HEK293T (cell line): ENCODE data around the gene FHIT.

Source experiments
- CTCF ChIA-PET: fragments of 350-600 bp; formaldehyde crosslinking; extraction: SDS; loops from one replicate; lab custom pipeline; 2021; ENCODE audit warnings: antibody characterized with exemption, inconsistent platforms; lab: Yijun Ruan, JAX
- POLR2A ChIA-PET: fragments of 350-600 bp; formaldehyde crosslinking; extraction: SDS; loops from one replicate; lab custom pipeline; 2020; ENCODE audit warnings: antibody characterized with exemption, inconsistent platforms; lab: Yijun Ruan, JAX
- DNase-seq: peaks from one replicate; pipeline ENCODE4 v3.0.0; 2012; ENCODE audit warnings: mixed read lengths; ENCODE audit errors: extremely low spot score
- ARNT ChIP-seq: fragments of 450-650 bp; IDR thresholded peaks from 2 replicates; pipeline ENCODE4 v1.6.1; 2017; ENCODE audit warnings: mild to moderate bottlenecking
- BHLHE40 ChIP-seq: fragments of 450-650 bp; IDR thresholded peaks from 2 replicates; pipeline ENCODE4 v1.6.1; 2016; ENCODE audit warnings: mild to moderate bottlenecking, moderate library complexity, borderline replicate concordance
- CTBP1 ChIP-seq: fragments of 450-650 bp; IDR thresholded peaks from 2 replicates; pipeline ENCODE4 v1.6.1; 2016; ENCODE audit warnings: borderline replicate concordance
- ELF4 ChIP-seq: fragments of 450-650 bp; IDR thresholded peaks from 2 replicates; pipeline ENCODE4 v1.6.1; 2017; ENCODE audit warnings: antibody characterized with exemption
- FOXA1 ChIP-seq: fragments of 450-650 bp; IDR thresholded peaks from 2 replicates; pipeline ENCODE4 v1.6.1; 2016; ENCODE audit warnings: mild to moderate bottlenecking
- FOXK2 ChIP-seq: fragments of 450-650 bp; IDR thresholded peaks from 2 replicates; pipeline ENCODE4 v1.6.1; 2016; ENCODE audit warnings: mild to moderate bottlenecking
- FOXM1 ChIP-seq: fragments of 450-650 bp; IDR thresholded peaks from 2 replicates; pipeline ENCODE4 v1.6.1; 2017; ENCODE audit warnings: mild to moderate bottlenecking, borderline replicate concordance
- HDGF ChIP-seq: fragments of 450-650 bp; IDR thresholded peaks from 2 replicates; pipeline ENCODE4 v1.6.1; 2017; ENCODE audit warnings: antibody characterized with exemption, borderline replicate concordance
- L3MBTL2 ChIP-seq: fragments of 450-650 bp; conservative IDR thresholded peaks from 2 replicates; pipeline ENCODE4 v1.6.1; 2016; ENCODE audit warnings: mild to moderate bottlenecking
- LEF1 ChIP-seq: fragments of 450-650 bp; IDR thresholded peaks from 2 replicates; pipeline ENCODE4 v1.6.1; 2017; ENCODE audit warnings: mild to moderate bottlenecking, borderline replicate concordance
- NFRKB ChIP-seq: fragments of 450-650 bp; IDR thresholded peaks from 2 replicates; pipeline ENCODE4 v1.6.1; 2016; ENCODE audit warnings: mild to moderate bottlenecking, moderate library complexity
- SP1 ChIP-seq: fragments of 450-650 bp; IDR thresholded peaks from 2 replicates; pipeline ENCODE4 v1.6.1; 2017
- SUZ12 ChIP-seq: fragments of 450-650 bp; IDR thresholded peaks from 2 replicates; pipeline ENCODE4 v1.6.1; 2016; ENCODE audit warnings: mild to moderate bottlenecking
- TARDBP ChIP-seq: fragments of 450-650 bp; IDR thresholded peaks from 2 replicates; pipeline ENCODE4 v1.6.1; 2016
- ZNF384 ChIP-seq: fragments of 450-650 bp; IDR thresholded peaks from 2 replicates; pipeline ENCODE4 v1.6.1; 2016
- TF ChIP-seq, protein P1 (sequence below): fragments of 450-650 bp; IDR thresholded peaks from 2 replicates; pipeline ENCODE4 v1.6.1; 2016

FHIT gene

DNA sequence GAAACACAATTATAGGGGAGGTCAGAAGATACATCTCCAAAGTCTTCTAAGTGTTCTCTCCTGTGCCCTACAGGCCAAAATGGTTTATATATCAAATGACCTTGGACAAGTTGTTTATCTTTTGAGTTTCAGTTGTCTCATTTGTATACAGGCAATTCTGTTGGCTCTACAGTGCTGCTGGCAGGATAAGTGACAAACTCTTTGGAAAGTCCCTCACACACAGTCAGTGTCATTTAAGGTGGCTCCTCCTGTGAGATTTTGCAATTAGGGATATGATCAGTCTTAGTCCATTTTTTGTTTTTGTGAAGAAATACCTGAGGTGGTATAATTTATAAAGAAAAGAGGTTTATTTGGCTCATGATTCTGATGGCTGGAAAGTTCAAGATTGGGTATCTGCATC lies 1165.6 kb downstream of the FHIT start:
- CTCF ChIA-PET: no interaction called here
- DNase-seq: no peak
- POLR2A ChIA-PET: no interaction called here
- TF ChIP-seq, protein P1, sequence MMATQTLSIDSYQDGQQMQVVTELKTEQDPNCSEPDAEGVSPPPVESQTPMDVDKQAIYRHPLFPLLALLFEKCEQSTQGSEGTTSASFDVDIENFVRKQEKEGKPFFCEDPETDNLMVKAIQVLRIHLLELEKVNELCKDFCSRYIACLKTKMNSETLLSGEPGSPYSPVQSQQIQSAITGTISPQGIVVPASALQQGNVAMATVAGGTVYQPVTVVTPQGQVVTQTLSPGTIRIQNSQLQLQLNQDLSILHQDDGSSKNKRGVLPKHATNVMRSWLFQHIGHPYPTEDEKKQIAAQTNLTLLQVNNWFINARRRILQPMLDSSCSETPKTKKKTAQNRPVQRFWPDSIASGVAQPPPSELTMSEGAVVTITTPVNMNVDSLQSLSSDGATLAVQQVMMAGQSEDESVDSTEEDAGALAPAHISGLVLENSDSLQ: no peak
- TF ChIP-seq TARDBP: no peak
- TF ChIP-seq HDGF: no peak
- TF ChIP-seq ARNT: no peak
- TF ChIP-seq ELF4: no peak
- no peak for TF ChIP-seq ZNF384
- TF ChIP-seq FOXM1: no peak
- TF ChIP-seq SP1: no peak
- TF ChIP-seq NFRKB: no peak
- no peak for TF ChIP-seq FOXA1
- TF ChIP-seq CTBP1: no peak
- no peak for TF ChIP-seq BHLHE40
- no peak for TF ChIP-seq SUZ12

DNA sequence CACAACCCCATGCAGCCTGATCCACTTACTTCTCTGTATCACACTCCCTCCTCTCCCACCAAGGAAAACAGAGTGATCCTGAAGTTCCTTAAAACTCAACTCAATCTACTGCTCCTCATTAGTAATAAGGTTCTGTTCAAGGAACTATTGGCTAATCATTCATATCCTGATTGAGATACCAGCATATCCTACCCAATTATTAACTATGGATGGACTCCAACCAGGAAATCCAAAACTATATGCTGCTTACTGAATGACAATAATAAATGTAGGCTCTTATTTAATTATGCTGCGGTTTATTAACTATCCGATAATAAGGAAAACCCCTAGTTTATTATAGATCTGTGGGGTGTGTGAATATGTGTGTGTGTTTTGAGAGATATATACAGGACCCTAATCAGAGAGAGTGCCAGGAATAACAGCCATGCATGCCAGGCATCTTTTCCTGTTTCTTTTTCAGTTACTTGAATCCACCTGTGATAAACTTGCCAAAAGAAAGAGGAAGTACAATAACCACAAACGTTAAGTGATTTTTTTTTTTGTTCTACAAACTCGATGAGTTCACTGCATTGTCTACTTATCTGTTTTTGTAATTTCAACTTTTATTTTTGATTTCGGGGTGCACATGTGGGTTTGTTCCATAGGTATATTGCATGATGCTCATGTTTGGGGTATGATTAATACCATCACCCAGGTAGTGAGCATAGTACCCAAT lies 1169.7 kb downstream of the FHIT start:
- no peak for DNase-seq
- ChIA-PET CTCF (no interaction called here), POLR2A (no interaction called here)
- TF ChIP-seq L3MBTL2: no peak
- TF ChIP-seq ELF4: no peak
- no peak for TF ChIP-seq LEF1
- no peak for TF ChIP-seq SUZ12
- TF ChIP-seq ARNT: no peak
- TF ChIP-seq FOXK2: no peak
- TF ChIP-seq FOXA1: no peak
- TF ChIP-seq SP1: no peak
- no peak for TF ChIP-seq ZNF384
- no peak for TF ChIP-seq TARDBP
- TF ChIP-seq, protein P1: no peak
- no peak for TF ChIP-seq HDGF
- TF ChIP-seq BHLHE40: no peak
- no peak for TF ChIP-seq NFRKB
- TF ChIP-seq FOXM1: no peak
- TF ChIP-seq CTBP1: no peak

DNA sequence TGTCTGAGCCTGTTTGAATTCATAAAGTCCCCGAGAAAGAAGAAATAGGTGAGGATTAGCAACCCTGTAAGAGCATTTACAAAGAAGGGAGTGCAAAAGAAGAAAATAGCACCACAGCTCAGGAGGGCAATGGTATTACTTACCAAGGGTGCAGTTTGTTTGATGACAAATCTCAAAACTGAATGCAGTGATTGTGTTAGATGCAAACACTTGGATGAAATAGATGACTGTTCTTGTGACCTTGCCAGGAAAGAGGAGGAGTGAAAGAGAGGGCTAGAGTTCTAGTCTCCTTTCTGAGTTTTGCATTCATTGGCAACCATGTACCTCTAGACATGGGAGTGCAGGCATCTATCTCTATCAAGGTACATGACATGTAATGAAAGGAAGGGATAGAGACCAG lies 1170.6 kb downstream of the FHIT start:
- TF ChIP-seq HDGF: no peak
- DNase-seq: no peak
- CTCF ChIA-PET: no interaction called here
- POLR2A ChIA-PET: no interaction called here

DNA sequence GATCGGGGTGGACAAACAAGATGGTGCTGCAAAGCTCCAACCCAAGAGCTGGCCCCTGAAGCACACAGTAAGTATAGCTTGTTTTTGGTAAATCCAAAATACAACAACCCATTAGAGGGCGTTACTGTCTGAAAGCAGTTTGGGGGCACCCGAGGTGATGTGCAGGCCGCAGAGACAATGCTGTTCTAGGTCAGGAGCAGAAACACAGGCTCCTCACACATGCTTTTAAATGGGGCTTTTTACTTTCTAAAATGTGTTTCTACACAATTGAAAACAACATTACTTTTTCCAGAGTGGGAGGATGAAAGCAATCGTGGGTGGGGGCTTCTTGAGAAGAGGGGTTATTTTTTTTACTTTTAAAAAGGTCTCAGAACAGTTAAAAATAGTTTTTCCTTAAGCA lies 1172.2 kb downstream of the FHIT start:
- ChIA-PET CTCF (no interaction called here), POLR2A (no interaction called here)

DNA sequence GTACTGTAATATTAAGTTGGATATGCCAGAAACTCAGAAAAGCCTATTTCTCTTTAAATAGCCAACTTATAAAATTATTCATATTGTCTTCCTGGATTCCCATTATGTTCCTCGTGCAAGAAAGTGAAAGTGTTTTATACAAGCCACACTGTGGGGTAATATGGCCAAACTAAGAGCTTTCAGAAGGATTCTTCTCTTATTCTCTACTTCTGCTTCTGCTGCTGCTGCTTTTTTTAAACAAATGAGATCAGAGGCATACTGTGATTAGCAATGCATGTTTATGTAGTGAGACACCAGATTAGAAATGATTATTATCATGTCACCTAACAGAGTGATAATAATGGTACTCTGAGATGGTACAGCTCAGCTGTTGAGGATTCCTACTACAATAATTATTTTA lies 1174.9 kb downstream of the FHIT start:
- no peak for TF ChIP-seq CTBP1
- no peak for TF ChIP-seq NFRKB
- TF ChIP-seq L3MBTL2: no peak
- TF ChIP-seq FOXA1: no peak
- TF ChIP-seq ELF4: no peak
- no peak for TF ChIP-seq FOXK2
- TF ChIP-seq, protein P1: no peak
- no peak for TF ChIP-seq FOXM1
- no peak for TF ChIP-seq SUZ12
- DNase-seq: no peak
- ChIA-PET CTCF (no interaction called here), POLR2A (no interaction called here)

More for the DNA sequence above, 1172.2 kb downstream of the FHIT start:
- no peak for DNase-seq
- TF ChIP-seq FOXM1 (no peak), FOXA1 (no peak), SUZ12 (no peak), ELF4 (no peak), NFRKB (no peak), L3MBTL2 (no peak), TARDBP (no peak), FOXK2 (no peak), SP1 (no peak), ARNT (no peak), ZNF384 (no peak), CTBP1 (no peak)
- TF ChIP-seq, protein P1: no peak

DNA sequence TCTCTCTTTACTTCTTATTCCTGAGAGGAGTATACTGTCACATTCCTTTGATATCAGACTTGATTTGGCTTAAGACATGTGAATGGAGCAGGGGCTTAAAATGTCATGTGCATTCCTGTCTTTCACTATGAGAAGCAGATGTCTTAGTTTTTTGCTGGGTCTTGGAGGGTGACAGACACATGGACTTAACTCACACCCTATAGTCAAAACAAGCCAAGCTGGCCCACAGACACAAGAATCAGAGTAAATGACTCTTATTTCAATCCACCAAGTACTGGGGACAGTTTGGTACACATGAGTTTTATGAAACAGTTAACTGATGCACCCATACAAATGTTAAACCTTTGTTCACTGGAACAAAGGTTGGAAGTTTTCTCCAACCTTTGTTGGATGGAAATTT lies 1177.3 kb downstream of the FHIT start:
- ChIA-PET CTCF (no interaction called here), POLR2A (no interaction called here)
- no peak for DNase-seq
- TF ChIP-seq ZNF384: no peak
- no peak for TF ChIP-seq CTBP1
- no peak for TF ChIP-seq HDGF
- TF ChIP-seq TARDBP: no peak
- no peak for TF ChIP-seq FOXM1
- TF ChIP-seq ARNT: no peak
- TF ChIP-seq, protein P1: no peak
- no peak for TF ChIP-seq LEF1
- TF ChIP-seq ELF4: no peak
- no peak for TF ChIP-seq L3MBTL2
- TF ChIP-seq FOXK2: no peak
- TF ChIP-seq BHLHE40: no peak
- TF ChIP-seq FOXA1: no peak
- TF ChIP-seq SUZ12: no peak
